ENCODE measurements around the gene DDN.

DDN gene

DNA sequence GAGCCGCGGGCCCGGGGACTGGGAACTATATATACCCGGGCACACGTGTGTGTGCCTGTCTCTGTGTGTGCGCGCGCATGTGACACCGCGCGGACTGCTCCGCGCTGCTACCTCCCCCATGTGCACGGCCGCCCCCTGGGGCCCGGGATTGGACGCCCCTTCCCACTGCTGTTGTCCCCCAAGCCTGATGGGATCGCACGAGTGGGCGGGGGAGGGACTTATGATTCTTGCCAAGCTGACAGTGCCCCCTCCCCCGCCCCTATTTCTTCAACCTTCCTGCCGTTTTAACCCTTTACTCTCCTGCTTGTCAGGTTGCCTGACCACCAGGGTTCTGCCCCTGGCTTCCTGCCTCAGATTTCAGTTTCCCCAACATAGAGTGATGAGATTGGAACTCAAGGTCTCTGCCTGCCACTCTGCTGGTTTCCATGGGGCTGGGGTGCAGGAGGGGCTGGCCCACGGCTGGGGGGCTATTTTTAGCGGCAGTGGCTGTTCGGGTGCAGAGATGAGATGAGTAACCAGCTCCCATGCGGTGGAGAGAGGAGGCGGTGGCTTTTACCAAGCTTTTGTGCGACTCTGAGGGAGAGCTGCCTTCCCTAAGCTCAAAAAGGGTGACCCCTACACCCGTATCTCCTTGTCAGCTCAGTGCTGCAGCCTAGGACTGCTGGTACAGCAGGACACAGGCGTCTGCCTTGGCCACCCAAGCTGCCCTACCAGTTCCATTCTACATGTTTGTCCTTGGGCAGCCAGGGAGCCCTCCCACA lies at the start of gene DDN:
DDN (minus strand) TSS at position 5 of the 761 bp plus-strand sequence. CDS start 88 bp downstream, outside the sequence.
- DNase-seq (ENCODE audit: low read depth in 4 of 4, low spot score in 1 of 4), result no peak

DNA sequence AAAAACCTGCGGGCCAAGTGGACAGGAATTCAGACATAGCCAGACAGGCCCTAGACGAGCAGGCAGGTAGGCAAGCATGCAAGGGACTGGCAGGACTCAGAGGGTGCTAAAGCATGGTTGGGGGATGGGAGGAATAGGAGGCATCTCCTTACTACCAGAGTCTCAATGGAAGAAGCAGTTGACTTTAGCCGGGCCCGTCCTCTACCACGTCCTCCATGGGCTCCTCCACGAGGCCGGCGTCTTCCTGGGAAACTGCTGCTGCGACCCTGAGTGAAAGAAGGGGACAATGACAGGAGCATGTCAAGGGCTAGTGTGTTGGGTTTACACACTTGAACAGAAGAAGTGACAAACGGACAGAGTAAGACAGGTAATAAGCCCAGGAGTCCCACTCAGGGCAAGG lies 49.8 kb upstream of the DDN start:
- no peak for DNase-seq (ENCODE audit: low read depth in 4 of 4, low spot score in 1 of 4)

DNA sequence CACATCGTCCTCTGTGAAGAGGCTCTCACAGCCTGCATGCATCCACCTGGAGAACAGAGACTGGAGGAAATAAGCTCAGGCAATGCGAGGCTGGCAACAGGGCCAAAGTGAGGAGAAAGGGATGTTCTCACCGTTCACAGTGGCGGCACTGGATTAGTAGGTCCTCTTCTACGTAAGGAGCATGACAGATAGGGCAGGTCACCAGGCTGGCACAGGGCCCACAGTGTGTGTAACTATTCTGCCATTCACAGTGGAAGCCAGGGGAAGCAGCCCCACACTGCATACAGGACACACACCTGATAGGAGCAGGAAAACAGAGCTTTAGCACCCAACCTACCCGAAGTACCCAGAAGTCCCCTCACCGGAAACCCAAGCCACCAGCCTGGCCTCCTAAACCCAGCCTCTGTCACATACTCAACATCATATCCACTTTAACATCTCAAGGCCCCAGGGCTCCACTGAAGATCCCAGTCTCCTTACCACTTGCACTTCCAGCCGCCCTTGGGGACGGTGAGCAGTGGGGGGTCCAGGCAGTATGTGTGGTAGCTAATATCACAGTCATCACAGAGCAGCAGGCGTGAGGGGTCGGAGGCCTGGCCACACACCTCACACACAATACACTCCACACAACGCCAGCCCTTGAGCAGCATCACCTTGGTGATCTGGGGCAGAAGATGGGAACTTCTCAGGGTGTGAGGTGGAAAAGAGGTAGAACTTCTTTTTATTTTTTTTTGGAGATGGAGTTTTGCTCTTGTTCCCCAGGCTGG lies 47.1 kb upstream of the DDN start:
- no peak for DNase-seq (ENCODE audit: low read depth in 4 of 4, low spot score in 1 of 4)

DNA sequence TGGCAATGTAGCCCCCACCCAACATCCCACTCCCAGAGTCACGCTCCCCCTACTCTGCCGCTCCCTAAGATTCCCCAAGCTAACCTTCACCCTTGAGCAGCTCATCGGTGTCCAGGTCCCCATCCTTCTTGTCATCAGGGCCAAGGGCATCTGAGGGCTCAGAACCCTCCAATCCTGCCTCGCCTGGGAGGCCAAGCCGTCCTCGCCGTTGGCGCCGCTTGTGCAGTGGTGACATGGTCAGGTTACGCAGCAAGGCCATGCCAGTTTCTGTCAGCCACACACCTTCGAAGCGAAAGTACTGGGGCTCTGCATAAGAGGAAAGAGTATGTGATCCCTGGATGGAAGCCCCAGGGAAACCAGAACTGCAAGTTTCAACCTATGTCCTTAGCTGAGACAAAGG lies 45.5 kb upstream of the DDN start:
- no peak for DNase-seq (ENCODE audit: low read depth in 4 of 4, low spot score in 1 of 4)

DNA sequence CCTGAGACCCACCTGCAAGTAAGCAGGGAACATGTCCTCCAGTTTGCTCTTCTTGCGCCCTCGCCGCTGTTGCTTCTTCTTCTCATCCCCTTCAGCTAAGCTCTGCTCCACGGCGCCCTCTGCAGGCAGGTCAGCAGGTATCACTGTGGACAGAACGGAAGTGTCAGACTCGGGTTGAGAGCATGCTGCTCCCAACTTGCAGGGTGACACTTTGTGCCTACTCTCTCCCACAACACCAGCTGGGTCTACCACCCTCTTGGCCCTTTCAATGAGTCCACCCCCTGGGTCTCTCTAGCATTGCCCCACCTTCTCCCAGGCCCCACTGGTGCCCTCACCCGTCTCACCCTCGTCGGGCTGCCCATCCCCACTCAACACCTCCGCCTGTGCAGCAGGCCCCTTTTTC lies 44.7 kb upstream of the DDN start:
- peak; percentile 62 to 70 (median 68) for DNase-seq (ENCODE audit: low read depth in 4 of 4, low spot score in 1 of 4)

DNA sequence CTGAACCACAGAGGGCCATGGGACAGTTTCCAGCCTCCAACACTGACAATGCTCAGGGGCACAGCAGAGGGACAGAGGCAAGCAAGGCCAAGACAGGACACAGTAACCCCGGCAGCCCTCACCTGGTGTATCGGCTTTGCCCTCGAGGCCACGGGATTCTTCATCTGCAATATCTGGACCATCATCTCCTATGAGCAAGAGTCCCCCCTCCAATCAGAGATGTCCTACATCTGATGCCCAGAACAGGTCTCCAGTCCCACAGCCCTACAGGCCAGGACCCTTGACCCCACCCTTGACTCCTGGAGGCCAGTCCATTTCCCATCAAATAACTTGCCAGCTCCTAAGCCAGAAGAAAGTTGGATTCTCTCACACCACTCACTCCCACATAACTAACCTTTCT lies 44.1 kb upstream of the DDN start:
- no peak for DNase-seq (ENCODE audit: low read depth in 4 of 4, low spot score in 1 of 4)

DNA sequence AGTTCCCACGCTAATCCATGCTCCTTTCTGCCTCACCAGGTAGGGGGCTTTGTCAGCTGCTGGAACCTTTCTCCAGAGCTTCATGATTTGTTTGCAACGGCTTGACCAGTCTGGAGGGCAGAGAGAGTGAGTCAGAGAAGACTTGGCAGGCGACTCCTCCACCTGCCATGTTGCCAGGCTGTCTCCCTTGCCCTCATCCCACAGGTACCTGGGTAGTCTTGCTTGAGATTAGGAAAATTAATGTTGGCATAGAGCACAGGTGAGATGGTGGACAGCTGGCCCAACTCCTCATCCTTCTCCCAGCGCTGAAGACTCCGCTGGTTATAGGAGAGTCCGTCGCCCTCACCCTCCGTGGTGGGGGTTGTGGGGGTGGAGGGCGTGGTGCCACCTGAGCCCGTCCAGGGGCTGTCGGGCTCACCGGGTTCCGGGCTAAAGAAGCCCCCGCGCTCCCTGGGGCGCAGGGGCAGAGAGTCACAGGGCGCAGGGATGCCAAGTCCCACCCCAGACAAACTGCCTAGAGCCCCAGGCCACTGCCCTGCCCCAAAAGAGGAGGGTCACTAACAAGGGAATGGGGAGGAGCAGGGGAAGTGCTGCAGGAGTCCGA lies 42.8 kb upstream of the DDN start:
- no peak for DNase-seq (ENCODE audit: low read depth in 4 of 4, low spot score in 1 of 4)

DNA sequence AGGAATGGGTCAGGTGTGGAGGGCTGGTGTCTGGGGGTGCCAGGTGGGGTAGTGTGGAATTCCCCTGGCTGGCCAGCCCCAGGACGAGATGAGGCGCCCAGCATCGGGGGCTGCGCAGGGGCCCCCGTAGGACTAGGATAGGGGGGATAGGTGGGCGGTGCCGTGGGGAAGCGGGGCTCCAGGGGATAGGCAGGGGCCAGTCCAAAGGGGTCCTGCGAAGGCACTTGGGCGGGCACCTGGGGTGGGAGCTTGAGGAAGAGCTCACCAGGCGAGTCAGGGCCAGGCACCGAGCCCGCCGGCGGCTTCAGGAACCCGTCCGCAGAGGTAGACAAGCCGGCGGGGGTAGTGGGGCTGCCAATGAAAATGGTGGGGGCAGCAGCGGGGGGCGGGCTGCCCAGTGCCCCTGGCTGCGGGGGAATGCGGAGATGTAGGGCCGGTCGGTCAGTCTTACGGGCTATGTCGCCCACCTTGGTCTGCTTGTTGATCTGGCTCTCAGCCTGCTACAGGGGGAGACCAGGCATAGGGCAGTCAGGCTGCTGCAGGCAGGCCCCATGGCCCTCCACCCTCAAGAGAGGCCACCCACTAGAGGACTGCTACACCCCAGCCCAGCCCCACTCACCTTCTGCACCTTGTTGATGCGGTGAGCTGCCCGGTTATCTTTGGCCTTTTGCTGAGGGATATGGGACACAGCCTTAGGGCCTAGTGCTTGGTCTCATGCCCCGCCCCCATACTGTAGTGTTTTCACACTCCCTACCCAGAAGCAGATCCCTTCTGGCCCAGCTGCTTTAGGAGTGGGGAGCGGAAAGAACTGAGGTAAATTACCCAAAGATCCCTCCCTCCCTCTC lies 42.1 kb upstream of the DDN start:
- DNase-seq (ENCODE audit: low read depth in 4 of 4, low spot score in 1 of 4), result no peak

DNA sequence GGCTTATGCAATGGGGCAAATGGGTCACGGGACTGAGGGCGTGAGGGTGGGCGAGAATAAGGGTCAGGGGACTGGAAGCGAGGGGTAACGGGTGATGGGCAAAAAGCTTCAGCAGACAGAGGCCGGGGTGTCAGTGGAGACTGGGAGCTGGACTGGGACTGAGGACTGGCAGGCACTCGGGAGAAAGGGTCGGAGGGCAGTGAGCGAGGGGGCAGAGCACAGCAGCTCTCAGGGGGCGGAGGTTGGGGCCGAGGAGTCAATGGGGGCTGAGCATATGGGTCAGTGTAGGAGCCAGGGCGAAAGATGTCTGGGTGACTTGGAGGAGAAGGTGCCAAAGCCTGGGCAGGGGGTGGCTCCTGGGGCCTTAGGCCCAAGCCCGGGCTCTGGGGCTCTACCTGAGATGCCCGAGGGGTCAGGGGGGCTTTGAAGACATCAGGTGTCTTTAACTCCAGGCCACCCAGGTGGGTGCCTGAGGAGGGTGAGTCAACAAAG lies 41.2 kb upstream of the DDN start:
- no peak for DNase-seq (ENCODE audit: low read depth in 4 of 4, low spot score in 1 of 4)

DNA sequence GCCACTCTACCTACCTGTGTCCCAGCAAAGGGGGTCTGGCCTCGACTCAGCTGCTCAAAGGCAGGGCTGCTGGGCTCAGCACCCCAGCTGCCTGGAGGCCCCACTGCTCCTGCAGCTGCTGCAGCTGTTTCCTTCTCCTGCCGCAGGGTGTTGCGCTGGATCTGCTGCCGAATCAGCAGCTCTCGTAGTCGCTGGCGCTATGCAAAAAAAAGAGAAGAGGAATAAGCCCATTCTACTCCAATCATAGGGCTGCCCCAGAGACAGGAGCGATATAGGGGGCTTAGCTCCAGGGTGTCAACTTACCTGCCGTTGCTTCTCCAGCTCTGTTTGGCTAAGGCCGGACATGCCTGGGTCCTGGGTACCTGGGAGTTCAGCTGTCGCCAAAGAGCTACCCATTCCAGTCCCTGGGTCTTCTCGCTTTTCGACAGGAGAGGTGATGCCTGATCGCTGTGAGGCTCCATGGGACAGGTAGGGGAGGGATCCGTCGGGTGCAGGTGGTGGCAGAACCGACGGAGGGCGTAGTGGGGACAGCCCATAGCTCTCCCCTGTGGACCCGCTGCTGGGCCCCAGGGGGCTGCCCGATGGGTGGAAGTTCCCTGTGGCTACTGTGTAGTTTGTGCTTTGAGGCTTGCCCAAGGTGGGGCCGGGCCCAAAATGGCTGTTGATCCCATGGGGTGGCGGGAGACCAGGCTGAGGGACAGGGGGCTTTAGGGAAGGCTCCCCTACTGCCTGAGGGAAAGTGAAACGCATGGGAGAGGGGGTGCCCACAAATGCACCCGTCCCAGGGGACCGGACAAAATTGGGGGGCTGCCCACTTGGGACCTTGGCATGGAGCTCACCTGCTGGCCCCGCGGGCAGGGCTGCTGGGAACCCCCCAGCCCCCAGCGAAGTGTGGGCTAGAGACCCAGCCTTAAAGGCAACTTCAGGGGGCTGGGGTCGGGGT lies 40.5 kb upstream of the DDN start:
- no peak for DNase-seq (ENCODE audit: low read depth in 4 of 4, low spot score in 1 of 4)

DNA sequence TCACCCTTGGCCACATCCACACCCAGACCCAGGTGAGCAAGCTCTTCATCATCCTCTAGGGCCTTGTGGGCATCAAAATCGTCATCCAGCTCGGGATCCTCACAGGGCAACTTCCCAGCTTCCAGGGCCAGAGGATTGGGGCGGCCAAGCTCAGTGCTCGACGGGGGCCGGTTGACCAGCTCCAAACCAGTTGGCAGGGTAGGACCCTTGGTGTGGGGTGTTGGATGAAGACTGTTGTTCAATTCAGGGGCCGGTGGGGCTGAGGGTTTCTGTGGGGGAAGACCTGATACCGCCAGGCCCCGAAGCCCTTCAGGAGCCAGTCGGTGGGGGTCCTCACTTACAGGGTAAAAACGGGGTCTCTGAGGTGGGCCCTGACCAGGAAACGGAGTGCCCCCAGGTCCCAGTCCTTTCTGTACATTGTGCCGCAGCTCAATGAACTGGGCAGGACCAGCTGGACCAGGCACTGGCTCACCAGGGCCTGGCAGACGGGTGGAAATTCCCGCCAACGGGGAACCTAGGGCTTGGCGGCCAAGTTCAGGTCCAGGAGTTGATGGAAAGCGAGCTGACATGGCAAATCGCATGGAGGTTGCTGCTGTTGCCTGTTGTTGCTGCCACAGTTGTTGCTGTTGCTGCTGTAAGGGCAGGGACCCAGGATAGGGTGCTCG lies 39.2 kb upstream of the DDN start:
- DNase-seq (ENCODE audit: low read depth in 4 of 4, low spot score in 1 of 4), result no peak

DNA sequence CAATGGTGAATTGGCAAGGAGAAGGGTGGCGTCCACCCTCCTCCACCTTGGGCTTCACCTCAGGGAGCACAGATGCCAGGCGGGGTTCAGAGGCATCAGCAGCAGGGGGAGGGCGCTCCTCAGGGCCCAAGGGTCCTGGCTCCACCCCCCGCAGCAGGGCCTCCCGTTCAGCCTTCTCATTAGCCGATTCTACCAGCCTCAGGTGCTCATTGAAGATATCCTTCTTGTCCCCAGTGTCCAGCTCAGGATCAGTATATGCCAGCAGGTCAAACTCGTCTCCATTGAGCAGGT lies 38.7 kb upstream of the DDN start:
- no peak for DNase-seq (ENCODE audit: low read depth in 4 of 4, low spot score in 1 of 4)

DNA sequence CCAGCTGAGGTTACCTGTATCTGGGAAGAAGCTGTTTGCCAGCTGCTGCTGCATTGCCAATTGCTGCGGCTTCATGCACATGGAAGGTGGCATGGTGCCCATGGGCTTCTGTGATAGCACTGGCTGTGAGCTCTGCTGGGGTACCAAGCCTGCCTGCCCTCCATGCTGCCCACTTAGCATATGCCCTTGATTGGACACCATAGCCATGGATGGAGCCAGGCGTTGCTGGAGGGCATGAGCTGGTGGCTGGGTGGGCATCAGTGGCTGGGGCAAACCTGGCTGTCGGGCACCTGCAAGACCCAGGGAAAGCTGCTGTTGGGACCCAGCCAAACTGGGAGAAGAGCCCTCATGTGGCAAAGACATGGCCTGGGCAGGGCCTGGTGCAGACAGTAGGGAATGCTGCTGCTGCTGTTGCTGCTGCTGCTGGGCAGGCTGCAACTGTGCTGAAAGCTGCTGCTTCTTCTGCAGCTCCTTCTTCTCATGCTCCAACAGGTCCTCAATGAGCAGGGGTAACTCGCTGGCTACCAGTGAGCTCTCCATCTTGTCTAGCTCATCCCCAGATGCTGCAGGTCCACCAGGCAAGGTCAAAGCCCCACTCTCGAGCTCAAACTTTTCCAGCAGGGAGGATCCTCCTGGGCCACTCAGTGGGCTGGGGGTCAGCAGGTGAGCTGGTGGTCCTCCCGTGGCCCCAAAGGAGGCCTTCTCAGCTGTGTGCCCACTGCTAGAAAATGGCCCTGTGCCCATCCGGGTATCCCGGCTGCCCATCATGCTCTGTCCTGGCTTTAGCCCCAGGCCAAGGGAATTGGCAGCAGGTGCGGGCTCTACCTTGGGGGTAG lies 38.2 kb upstream of the DDN start:
- DNase-seq (ENCODE audit: low read depth in 4 of 4, low spot score in 1 of 4), result no peak

DNA sequence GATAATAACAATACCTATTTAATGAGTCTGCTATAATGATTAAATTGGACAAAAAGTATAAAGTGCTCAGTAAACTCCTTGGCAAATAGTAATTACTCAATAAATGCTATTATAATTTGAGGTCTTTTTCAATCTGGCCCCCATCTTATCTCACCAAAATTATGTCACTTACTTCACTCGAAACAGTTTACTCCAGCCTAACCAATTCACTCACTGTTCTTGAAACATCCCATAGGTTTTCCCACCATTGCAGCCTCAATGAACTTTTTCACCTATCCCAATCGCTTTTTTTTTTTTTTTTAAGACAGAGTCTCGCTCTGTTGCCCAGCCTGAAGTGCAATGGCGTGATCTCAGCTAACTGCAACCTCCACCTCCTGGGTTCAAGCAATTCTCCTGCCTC lies 36.9 kb upstream of the DDN start:
- no peak for DNase-seq (ENCODE audit: low read depth in 4 of 4, low spot score in 1 of 4)

DNA sequence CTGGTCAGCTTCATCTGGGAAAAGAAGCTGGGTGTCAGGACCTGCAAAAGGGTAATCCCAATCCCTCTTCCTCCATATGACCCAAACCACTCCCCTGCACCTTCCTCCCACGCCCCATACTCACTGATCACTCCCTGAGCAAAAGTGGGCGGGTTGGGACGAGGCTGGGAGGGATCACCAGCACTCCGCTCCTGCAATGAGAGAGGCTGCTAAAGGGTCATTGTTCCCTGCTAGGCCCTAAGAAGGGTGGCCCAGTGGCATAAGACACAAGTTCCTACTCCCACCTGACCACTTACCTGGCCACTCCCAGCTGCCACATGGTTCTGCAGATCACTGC lies 35.1 kb upstream of the DDN start:
- no peak for DNase-seq (ENCODE audit: low read depth in 4 of 4, low spot score in 1 of 4)

DNA sequence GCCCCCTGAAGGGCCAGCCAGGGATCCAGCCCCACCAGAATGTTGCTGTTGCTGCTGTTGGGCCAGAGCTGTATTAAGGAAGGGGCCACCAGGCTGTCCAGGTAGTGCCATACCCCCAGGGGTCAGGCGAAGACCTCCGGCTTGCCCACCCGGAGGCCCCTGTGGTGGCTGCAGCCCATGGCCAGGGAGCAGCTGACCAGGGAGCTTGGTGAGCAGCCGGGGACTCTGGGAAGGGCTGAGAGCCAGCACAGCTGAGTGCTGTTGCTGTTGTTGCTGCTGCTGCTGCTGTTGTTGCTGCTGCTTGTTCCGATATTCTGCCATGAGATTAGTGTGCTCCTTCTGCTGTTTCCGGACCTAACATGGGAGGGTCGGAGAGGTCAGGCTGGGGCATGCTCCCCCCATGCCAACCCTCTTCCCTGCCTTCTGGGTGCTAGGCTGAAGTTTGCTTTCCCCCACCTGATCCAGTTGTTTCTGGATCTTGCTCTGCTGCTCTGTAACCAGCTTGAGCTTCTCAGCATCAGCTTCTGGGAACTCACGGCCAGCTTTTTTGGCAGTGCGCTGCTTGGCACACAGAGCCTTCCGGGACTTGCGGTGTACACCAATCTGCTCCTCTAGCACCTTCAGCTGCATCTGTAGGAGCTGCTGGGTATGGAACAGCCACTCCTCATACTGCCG lies 34.6 kb upstream of the DDN start:
- DNase-seq (ENCODE audit: low read depth in 4 of 4, low spot score in 1 of 4), result no peak

DNA sequence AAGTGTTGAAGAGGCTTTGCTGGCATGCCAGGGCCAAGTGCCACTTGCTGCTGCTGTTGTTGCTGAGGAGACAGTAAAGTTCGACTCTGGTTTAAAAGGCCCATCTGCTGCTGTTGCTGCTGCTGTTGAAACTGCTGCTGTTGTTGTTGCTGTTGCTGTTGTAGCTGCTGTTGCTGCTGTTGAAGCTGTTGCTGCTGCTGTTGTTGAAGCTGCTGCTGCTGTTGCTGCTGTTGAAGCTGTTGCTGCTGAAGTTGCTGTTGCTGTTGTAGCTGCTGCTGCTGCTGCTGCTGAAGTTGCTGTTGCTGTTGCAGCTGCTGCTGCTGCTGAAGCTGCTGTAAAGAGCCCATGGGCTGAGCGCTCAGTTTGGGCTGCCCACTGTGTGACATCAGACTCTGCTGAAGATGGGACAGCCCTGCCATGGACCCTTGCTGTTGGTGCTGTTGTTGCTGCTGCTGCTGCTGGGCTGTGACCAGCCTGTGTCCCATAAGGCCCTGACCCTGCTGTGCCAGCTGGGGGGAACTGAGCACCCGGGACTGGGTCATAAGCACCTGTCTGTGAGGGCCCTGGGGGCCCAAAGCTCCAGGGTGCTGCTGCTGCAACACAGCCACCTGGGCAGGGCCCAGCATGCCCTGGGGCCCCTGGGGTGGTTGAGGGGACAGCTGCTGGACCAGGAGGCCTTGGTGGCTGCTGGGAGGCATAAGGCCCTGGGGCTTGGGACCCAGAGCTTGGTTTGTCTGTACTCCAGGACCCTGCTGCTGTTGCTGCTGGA lies 33.7 kb upstream of the DDN start:
- no peak for DNase-seq (ENCODE audit: low read depth in 4 of 4, low spot score in 1 of 4)

DNA sequence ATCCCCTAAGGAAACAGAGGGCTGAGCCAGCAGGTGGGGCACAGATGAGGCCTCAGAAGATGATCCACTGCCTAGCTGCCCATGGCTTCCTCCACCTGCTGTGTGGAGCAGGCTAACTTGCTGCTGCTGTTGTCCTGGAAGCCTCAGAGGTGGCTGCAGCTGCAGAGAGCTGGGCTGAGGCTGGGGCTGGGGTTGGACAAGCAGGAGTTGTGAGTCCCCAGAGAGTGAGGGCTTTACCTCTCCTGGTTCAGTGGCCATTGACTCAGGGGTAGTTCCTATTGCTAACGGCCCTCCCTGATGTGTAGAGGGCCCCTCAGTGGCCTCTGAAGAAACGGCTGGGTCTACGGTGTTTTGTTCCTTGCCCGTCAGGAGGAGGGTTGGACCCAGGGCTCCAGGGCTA lies 33.1 kb upstream of the DDN start:
- no peak for DNase-seq (ENCODE audit: low read depth in 4 of 4, low spot score in 1 of 4)
